K562 (cell line): ENCODE data around the gene VPS41. TPM values are rescaled to one million over a fixed set of nuclear protein-coding genes. Genes with fewer than 3 reads are reported as not detected.

ENCODE experiments used
- ATF7 ChIP-seq: fragments of 450-650 bp; IDR thresholded peaks from 2 replicates; pipeline ENCODE4 v1.7.1; 2014; ENCODE audit warnings: mild to moderate bottlenecking, moderate library complexity
- GABPB1 ChIP-seq: sonication (generic); formaldehyde crosslinking; IDR thresholded peaks from 2 replicates; pipeline ENCODE4 v1.8.0; 2022; ENCODE audit warnings: mild to moderate bottlenecking, missing genetic modification reagents
- HMG20A ChIP-seq: fragments of 450-650 bp; formaldehyde crosslinking; conservative IDR thresholded peaks from 2 replicates; pipeline ENCODE4 v1.4.0; 2020; ENCODE audit warnings: mild to moderate bottlenecking, mixed read lengths
- NELFE ChIP-seq: IDR thresholded peaks from 2 replicates; pipeline ENCODE4 v1.6.1; 2011; ENCODE audit warnings: mild to moderate bottlenecking; ENCODE audit not compliant: insufficient read depth, insufficient read length
- ZNF143 ChIP-seq: sonication (generic); formaldehyde crosslinking; IDR thresholded peaks from 2 replicates; pipeline ENCODE4 v1.9.0; 2022; ENCODE audit warnings: mild to moderate bottlenecking, missing genetic modification reagents
- polyA plus RNA-seq, 8 experiments: library from polyadenylated mRNA; depleted of rRNA in 4 of 8; stranded (reverse) in 5 of 8; unstranded in 3 of 8; fragments of >200 nt; fragmentation: Nextera tagmentation in 2 of 8; fragmentation: Illumina TruSeq in 1 of 8; extraction: Ambion mirVana in 2 of 8; extraction: Trizol in 1 of 8; gene quantifications; 2 replicates each; pipeline versions ENCODE4 v1.2.1 to v1.2.3, GENCODE V29; 2011 to 2014; ENCODE audit warnings: inconsistent platforms in 1 of 8, missing spikeins in 1 of 8
- total RNA-seq, 7 experiments: library from RNA; depleted of rRNA in 6 of 7; stranded (reverse); fragments of >200 nt in 6 of 7; fragmentation: Illumina TruSeq in 2 of 7; extraction: Trizol in 2 of 7; gene quantifications; 2 replicates each; pipeline versions ENCODE4 v1.2.1 to v1.2.3, GENCODE V29; 2011 to 2021; ENCODE audit warnings: low replicate concordance in 1 of 7
- TF ChIP-seq, protein P1 (sequence below), 2 experiments: fragments of 450-650 bp; formaldehyde crosslinking in 1 of 2; IDR thresholded peaks; 2 replicates each; pipeline versions ENCODE4 v1.4.0 to v1.6.1; 2014 to 2020; ENCODE audit warnings: mild to moderate bottlenecking in 2 of 2, borderline replicate concordance in 1 of 2, low read depth in 1 of 2
- TF ChIP-seq, protein P2 (sequence below), 3 experiments: IDR thresholded peaks in 2 of 3; conservative IDR thresholded peaks in 1 of 3; 2 replicates each; pipeline ENCODE4 v1.5.1; 2011 to 2012; ENCODE audit warnings: low read length in 3 of 3, mild to moderate bottlenecking in 3 of 3, control low read depth in 2 of 3, improper control_type of control experiment in 1 of 3, inconsistent platforms in 1 of 3, low read depth in 1 of 3, mixed read lengths in 1 of 3, moderate library complexity in 1 of 3; ENCODE audit not compliant: insufficient read depth in 2 of 3
- TF ChIP-seq, protein P3 (sequence below): fragments of 200-800 bp; sonication (Bioruptor generic); IDR thresholded peaks from 2 replicates; pipeline ENCODE4 v1.6.1; 2017; ENCODE audit warnings: missing genetic modification characterization, missing compliant biosample characterization
- TF ChIP-seq, protein P4 (sequence below): fragments of 250-450 bp; sonication (Bioruptor Pico); IDR thresholded peaks from 2 replicates; pipeline ENCODE4 v1.4.0; 2020

The VPS41 gene
- total and polyA plus RNA-seq, 9 of the 15 experiments (the other 6 are each of a cell fraction or from before 2014, with no cell fraction given): 17.7 to 46.8 (median 32.1) TPM

DNA sequence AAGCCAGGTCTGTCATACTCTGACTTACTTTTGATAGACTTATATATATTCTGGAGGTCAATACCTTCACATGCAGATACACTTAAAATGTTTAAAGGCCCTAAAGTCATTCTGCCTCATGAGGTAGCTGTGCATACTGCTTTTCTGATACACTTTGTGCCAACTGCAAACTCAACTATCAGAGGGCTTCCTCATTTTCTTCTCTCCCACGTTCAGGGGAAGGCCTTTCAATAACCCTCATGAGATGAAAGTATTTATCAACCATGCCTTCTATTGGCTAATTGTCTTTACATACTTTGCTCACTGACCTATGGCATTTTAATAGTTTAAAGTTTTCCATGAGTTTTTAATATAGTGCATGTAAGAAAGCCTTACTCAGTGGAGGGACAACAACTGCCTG lies 165.1 kb downstream of the VPS41 start (continued):
- TF ChIP-seq, protein P1, sequence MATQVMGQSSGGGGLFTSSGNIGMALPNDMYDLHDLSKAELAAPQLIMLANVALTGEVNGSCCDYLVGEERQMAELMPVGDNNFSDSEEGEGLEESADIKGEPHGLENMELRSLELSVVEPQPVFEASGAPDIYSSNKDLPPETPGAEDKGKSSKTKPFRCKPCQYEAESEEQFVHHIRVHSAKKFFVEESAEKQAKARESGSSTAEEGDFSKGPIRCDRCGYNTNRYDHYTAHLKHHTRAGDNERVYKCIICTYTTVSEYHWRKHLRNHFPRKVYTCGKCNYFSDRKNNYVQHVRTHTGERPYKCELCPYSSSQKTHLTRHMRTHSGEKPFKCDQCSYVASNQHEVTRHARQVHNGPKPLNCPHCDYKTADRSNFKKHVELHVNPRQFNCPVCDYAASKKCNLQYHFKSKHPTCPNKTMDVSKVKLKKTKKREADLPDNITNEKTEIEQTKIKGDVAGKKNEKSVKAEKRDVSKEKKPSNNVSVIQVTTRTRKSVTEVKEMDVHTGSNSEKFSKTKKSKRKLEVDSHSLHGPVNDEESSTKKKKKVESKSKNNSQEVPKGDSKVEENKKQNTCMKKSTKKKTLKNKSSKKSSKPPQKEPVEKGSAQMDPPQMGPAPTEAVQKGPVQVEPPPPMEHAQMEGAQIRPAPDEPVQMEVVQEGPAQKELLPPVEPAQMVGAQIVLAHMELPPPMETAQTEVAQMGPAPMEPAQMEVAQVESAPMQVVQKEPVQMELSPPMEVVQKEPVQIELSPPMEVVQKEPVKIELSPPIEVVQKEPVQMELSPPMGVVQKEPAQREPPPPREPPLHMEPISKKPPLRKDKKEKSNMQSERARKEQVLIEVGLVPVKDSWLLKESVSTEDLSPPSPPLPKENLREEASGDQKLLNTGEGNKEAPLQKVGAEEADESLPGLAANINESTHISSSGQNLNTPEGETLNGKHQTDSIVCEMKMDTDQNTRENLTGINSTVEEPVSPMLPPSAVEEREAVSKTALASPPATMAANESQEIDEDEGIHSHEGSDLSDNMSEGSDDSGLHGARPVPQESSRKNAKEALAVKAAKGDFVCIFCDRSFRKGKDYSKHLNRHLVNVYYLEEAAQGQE (IDR thresholded peaks at IDR 0.05; ENCODE audit: borderline replicate concordance): no peak
- TF ChIP-seq, protein P1 (CRISPR knock-in tag; IDR thresholded peaks at IDR 0.05; ENCODE audit: low read depth): no peak
- TF ChIP-seq NELFE (no peak), ZNF143 (CRISPR knock-in tag) (no peak), ATF7 (no peak), GABPB1 (CRISPR knock-in tag) (no peak), HMG20A (no peak)
- TF ChIP-seq, protein P2, sequence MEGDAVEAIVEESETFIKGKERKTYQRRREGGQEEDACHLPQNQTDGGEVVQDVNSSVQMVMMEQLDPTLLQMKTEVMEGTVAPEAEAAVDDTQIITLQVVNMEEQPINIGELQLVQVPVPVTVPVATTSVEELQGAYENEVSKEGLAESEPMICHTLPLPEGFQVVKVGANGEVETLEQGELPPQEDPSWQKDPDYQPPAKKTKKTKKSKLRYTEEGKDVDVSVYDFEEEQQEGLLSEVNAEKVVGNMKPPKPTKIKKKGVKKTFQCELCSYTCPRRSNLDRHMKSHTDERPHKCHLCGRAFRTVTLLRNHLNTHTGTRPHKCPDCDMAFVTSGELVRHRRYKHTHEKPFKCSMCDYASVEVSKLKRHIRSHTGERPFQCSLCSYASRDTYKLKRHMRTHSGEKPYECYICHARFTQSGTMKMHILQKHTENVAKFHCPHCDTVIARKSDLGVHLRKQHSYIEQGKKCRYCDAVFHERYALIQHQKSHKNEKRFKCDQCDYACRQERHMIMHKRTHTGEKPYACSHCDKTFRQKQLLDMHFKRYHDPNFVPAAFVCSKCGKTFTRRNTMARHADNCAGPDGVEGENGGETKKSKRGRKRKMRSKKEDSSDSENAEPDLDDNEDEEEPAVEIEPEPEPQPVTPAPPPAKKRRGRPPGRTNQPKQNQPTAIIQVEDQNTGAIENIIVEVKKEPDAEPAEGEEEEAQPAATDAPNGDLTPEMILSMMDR (IDR thresholded peaks at IDR 0.05 in 2 of 3, conservative IDR thresholded peaks at IDR 0.05 in 1 of 3; ENCODE audit: insufficient read depth in 2 of 3, low read depth in 1 of 3, low read length in 3 of 3): no peak
- TF ChIP-seq, protein P3, sequence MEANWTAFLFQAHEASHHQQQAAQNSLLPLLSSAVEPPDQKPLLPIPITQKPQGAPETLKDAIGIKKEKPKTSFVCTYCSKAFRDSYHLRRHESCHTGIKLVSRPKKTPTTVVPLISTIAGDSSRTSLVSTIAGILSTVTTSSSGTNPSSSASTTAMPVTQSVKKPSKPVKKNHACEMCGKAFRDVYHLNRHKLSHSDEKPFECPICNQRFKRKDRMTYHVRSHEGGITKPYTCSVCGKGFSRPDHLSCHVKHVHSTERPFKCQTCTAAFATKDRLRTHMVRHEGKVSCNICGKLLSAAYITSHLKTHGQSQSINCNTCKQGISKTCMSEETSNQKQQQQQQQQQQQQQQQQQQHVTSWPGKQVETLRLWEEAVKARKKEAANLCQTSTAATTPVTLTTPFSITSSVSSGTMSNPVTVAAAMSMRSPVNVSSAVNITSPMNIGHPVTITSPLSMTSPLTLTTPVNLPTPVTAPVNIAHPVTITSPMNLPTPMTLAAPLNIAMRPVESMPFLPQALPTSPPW: no peak
- TF ChIP-seq, protein P4, sequence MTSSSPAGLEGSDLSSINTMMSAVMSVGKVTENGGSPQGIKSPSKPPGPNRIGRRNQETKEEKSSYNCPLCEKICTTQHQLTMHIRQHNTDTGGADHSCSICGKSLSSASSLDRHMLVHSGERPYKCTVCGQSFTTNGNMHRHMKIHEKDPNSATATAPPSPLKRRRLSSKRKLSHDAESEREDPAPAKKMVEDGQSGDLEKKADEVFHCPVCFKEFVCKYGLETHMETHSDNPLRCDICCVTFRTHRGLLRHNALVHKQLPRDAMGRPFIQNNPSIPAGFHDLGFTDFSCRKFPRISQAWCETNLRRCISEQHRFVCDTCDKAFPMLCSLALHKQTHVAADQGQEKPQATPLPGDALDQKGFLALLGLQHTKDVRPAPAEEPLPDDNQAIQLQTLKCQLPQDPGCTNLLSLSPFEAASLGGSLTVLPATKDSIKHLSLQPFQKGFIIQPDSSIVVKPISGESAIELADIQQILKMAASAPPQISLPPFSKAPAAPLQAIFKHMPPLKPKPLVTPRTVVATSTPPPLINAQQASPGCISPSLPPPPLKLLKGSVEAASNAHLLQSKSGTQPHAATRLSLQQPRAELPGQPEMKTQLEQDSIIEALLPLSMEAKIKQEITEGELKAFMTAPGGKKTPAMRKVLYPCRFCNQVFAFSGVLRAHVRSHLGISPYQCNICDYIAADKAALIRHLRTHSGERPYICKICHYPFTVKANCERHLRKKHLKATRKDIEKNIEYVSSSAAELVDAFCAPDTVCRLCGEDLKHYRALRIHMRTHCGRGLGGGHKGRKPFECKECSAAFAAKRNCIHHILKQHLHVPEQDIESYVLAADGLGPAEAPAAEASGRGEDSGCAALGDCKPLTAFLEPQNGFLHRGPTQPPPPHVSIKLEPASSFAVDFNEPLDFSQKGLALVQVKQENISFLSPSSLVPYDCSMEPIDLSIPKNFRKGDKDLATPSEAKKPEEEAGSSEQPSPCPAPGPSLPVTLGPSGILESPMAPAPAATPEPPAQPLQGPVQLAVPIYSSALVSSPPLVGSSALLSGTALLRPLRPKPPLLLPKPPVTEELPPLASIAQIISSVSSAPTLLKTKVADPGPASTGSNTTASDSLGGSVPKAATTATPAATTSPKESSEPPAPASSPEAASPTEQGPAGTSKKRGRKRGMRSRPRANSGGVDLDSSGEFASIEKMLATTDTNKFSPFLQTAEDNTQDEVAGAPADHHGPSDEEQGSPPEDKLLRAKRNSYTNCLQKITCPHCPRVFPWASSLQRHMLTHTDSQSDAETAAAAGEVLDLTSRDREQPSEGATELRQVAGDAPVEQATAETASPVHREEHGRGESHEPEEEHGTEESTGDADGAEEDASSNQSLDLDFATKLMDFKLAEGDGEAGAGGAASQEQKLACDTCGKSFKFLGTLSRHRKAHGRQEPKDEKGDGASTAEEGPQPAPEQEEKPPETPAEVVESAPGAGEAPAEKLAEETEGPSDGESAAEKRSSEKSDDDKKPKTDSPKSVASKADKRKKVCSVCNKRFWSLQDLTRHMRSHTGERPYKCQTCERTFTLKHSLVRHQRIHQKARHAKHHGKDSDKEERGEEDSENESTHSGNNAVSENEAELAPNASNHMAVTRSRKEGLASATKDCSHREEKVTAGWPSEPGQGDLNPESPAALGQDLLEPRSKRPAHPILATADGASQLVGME (CRISPR knock-in tag): no peak
